Colon (tissue), 2 donors: Measurements from ENCODE around the gene KBTBD3.

Experiments used
- FAIRE-seq: peaks from 2 replicates; lab custom pipeline; 2012; peaks lifted over from hg19 to GRCh38; lab: Jason Lieb, UNC
- donor health status: control.
- donor health status: control.

KBTBD3 gene

GRCh38 chr11:106076919-106077608, at the start of gene KBTBD3:
Gene KBTBD3, minus strand, starts transcription at chr11:106077347. Its CDS starts 18,250 bp downstream, at chr11:106059097.
- FAIRE-seq, result no peak

- no peak for FAIRE-seq
Measured at GRCh38 chr11:106121570-106122320, 44.6 kb upstream of the KBTBD3 start.

GRCh38 chr11:106105986-106106385, 28.8 kb upstream of the KBTBD3 start:
- no peak for FAIRE-seq

DNA sequence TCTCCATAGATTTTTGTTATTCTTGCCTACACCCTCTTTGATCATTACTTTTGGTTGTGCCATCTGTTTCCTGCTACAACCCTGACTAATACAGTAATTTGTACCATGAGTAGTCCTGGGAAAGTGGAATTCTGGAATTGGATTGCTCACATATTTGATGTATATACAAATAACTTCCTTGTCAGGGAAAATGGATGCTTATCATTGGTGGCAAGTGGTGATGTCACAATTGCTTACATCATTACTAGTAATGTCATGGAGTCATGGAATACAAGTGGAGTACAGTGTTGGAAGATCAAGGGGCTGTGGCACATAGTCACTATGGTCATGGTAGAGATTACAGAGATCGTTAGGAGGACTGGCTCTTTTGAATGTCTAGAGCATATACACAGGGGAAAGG, 24.7 kb upstream of the KBTBD3 start:
- FAIRE-seq, result no peak

DNA sequence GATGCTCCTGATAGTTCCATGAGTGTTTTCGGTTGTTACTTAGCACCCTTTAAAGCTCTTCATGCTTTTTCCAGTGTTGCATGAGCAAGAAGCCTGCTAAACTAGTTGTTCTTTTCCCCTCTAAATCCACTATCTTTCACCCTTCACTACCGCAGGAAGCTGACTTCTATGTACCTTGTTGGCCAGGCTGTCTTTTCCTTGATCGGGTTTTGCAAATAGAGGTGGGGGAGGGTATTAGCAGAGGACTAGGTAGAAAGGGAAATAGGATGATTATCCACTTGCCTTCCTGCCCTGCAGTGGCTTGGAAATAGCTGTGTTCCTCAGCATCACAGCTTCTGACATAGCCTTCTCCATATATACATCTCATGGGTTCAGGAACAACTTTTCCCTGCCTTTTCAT, 24.2 kb upstream of the KBTBD3 start:
- no peak for FAIRE-seq

- FAIRE-seq, result no peak
Measured at GRCh38 chr11:106098893-106099553, 21.9 kb upstream of the KBTBD3 start.

GRCh38 chr11:106092446-106092845, 15.3 kb upstream of the KBTBD3 start:
- FAIRE-seq, result no peak

DNA sequence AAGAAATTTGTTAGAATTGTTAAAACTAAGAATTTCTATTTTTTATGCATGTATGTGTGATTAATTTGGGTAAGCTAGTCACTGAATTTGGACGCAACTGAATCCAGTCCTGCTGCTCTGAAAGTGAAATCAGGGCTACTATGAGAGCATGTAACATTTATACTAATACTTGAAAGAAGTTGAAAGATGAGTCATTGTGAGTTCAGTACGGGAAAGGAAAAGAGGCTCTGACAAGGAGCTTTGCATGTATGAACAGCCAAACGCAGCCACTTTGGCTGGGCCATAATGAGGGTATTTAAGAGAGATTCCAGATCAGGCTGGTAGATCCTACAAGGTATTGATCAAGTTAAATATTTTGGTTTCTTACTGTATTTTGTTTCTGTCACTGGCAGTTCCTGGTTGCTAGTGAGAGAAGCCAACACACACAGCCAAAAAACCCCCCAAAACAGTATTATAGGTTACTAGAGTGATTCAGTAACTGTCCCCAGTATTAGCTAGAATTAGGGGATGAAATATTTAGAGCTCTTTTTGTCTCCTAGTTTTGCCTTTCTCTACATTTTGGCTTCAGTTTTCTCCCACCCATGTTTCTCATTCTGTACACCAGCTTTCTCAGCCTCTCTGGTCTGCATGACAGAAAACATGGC, 14.5 kb upstream of the KBTBD3 start:
- FAIRE-seq, result no peak

DNA sequence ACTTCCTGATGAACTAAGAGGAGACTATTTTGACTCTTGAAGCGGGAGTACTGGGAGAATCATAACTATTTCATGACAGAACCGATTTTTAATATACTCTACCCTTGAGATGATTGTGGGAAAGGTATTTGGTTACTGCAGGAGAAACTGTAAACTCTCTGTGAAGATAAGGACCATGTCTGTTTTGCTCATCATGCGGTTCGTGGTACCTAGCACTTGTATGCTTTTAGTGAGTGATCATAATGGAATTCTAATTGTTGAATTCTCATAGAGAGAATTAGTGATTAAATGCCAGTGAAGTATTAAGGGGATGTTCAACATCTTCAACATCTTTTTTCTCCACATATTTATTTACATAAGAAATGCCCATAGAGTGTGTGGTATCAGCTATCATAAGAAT, 11.7 kb upstream of the KBTBD3 start:
- no peak for FAIRE-seq

DNA sequence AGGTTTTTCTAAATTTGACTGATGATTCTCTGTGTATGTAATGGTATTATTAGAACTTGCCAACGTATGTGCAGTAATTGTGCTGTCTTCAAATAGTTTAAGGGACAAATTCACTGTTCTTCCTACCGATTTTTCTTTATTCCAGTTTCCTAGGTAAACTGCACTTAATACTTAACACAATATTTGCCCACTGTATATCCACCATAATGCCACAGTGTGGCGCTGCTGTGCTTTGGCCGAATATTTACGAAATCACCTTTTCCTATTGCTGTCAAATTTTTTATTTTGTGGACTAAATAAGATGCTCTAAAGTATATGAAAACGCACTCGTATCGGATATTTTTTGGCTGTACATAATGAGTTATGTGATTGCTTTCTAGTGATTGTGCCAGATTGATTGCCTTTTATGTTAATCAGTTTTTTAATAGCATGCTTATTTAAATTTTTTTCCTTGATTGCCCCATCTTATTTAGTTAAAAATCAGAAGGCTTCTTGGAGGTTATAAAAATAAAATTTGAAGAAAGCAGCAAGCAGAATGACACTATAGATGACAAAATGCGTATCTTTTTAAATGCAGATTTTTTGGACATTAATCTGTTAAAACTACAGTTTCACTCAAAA, 10.8 kb upstream of the KBTBD3 start:
- no peak for FAIRE-seq

GRCh38 chr11:106086850-106087249, 9.7 kb upstream of the KBTBD3 start:
- no peak for FAIRE-seq

DNA sequence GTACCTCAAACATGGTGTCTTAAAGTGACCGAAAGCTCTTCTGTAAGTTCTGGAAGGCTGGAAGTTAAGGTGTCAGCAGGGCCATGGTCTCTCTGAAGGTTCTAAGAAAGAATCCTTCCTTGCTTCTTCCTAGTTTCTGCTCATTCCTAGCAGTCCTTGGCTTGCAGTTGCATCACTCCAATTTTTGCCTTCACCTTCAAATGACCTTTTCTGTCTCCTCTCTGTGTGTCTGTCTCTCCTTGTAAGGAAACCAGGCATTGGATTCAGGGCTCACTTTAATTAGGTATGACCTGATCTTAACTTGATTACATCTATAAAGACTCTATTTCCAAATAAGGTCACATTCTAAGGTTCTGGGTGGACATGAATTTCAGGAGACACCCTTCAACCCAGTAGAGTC, 9.0 kb upstream of the KBTBD3 start:
- no peak for FAIRE-seq

DNA sequence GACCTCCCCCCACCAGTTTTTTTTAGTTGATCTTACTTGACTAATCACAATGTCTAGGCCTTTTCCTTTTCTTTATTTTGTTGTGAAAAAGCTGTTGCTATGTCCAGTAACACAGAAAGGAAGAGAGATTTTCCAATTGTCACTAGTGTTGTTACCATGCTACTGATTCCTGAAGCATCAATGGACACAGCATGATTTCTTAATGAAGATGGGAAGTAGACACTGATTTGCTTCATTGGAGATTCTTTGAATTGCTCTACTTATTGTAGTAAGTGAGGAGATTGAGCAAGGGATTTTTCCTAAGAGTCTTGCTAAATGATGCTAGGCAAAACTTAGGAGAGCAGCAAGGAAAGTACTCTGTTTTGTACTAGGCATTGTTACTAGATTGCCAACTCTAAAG, 4.9 kb upstream of the KBTBD3 start:
- FAIRE-seq, result no peak

DNA sequence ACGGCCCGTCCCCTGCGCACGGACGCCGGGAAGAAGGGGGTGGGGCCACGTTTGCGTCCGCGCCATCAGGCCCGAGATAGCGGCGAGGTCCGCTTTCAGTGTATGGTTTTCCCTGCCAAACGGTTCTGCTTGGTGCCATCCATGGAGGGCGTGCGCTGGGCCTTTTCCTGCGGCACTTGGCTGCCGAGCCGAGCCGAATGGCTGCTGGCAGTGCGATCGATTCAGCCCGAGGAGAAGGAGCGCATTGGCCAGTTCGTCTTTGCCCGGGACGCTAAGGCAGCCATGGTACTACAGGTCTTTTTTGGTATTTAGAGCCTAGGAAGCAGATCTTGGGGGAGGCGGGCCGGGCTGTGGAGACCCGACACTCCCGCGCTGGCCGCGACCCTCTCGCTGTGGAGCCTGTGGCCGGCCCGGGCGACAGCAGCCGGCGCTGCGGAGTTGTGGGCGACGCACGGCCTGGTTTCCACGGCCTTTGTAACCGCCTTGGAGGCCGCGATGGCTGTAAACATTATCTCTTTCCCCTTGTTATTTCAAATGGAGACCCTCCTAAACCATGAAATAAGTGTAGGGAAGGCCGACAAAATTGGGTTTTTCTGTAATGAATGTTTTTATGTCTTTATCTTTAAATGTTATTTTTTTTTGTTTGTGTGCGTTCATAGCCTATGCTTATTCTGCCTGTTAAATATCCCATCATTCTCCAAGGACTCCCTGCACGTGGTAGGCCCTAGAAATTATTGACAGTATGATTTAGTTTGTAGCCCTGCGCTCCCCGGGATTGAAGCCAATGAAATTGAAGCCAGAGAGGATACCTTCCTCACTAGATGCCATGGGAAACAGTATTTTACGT, 685 bp upstream of the KBTBD3 start, which contains the start of gene AASDHPPT:
AASDHPPT (plus strand) TSS at position 54 of the 847 bp plus-strand sequence; CDS start at position 103, 49 bp downstream.
- no peak for FAIRE-seq

DNA sequence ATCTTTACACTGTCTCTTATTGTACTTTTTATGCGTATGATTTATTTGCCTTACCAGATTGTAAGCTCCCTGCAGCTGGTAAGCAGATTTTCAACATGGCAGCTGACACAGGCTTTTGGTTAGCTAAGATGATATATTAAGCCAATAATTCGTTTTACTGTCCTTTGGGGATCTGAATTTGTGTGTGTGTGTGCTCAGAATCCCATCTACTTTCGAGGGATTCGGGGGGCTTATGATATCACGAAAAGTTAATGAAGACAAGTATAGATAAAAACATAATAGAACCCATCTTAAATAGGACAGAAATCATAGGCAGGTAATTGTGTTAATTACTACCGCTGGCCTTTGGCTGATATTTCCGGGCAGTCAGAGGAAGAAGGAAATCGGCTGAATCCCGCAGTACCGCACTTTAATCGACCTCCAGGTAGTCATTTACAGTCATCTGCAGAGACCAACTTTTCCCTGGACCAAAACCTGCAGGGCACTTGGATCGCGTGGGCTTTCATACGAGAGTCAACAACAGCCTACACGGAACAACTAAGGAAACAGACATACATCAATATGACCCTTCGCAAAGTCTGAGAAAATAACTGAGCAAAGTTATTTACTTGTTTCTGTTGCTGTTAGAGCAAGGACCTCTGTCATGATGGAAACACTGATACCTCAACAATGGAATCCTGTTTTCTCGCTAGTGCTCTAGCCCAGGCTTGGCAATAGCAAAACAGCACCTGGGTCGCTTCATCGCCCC, 802 bp downstream of the KBTBD3 start:
- no peak for FAIRE-seq

DNA sequence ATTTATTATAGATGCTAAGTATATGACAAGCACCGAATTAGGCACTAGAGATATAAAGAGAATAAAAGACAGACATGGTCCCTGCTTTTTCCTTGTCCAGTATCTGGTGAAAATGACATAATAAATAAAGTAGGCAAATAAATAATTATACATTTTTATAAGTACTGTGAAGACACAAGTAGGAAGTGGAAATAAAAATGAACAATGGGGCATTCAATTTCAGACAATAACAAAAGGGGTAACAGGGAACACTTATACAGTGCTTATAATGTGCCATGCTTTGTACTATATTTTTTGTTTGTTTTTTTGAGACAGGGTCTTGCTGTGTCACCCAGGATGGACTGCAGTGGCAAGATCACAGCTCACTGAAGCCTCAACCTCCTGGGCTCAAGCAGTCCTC, 4.3 kb downstream of the KBTBD3 start:
- FAIRE-seq, result no peak

DNA sequence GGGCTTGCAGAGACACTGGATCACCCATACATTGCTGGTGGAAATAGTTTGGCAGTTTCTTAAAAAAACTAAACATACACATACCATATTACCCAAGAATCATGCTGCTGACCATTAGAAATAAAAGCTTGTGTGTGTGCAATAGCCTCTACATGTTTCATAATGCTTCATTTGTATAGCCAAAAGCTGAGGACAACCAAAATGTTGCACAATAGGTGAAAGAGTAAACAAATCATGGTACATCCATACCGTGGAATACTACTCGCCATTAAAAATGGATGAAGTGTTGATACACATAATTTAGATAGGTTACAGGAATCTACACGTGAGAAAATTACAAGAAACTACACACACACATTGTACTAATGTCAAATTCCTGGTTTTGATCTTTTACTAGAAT, 6.5 kb downstream of the KBTBD3 start:
- no peak for FAIRE-seq

- no peak for FAIRE-seq
Measured at GRCh38 chr11:106063009-106063408, 14.1 kb downstream of the KBTBD3 start.

DNA sequence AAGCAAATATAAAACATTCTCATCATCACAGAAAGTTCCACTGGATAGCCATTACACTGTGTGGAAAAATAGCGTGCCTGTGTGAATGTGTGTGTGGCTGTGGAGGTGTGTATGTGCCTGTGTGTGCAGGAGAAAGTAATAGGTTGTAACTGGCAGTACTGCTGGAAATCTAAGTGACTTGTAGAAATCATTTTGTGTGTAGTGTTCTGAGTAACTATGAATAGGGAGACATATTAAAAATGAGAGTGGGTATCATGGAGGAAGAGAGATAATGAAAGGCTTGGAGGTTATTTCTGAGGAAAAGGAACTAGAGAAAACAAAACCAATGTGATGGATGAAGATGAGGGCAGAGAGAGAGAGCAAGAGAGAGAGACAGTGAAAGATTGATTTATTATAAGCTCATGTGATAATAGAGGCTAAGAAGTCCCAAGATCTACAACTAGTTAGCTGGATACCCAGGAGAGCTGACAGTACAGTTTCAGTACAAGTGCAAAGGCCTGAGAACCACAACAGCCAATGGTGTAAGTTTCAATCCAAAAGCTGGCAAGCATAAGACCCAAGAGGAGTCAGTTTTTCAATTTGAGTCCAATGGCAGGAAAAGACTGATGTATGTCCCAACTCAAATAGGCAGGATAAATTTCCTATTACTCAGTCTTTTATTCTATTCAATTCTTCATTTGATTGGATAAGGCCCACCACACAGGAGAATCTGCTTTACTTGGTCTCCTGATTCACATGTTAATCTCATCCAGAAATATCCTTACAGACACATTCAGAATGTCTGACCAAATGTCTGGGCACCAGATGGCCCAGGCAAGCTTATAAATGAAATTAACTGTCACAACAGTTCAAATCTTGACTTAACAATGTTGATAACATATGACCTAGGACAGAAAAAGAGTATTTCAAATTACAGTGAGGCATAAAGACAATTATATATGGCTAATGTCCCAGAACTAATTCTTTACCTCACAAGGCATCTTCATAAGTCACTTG, 14.9 kb downstream of the KBTBD3 start:
- FAIRE-seq, result no peak
